Measurements from ENCODE around the gene SELENOI.
"Not testable (repeated sequence)": the region's sequence is repeated elsewhere in the genome, so short reads cannot be mapped to it uniquely, and the experiment has no call there.

DNA sequence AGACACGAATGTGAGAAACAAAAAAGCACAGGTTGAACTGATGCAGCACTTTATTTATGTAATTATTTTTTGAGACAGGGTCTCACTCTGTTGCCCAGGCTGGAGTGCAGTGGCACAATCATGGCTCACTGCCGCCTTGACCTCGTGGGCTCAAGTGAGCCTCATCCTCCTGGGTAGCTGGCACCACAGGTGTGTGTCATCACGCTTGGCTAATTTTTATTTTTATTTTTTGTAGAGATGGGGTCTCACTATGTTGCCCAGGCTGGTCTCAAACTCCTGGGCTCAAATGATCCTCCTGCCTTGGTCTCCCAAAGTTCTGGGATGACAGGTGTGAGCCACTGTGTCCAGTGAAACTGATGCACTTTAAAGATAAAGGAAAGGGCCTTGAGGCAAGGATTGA, 16.9 kb upstream of the SELENOI start:
- TF ChIP-seq, protein P1, sequence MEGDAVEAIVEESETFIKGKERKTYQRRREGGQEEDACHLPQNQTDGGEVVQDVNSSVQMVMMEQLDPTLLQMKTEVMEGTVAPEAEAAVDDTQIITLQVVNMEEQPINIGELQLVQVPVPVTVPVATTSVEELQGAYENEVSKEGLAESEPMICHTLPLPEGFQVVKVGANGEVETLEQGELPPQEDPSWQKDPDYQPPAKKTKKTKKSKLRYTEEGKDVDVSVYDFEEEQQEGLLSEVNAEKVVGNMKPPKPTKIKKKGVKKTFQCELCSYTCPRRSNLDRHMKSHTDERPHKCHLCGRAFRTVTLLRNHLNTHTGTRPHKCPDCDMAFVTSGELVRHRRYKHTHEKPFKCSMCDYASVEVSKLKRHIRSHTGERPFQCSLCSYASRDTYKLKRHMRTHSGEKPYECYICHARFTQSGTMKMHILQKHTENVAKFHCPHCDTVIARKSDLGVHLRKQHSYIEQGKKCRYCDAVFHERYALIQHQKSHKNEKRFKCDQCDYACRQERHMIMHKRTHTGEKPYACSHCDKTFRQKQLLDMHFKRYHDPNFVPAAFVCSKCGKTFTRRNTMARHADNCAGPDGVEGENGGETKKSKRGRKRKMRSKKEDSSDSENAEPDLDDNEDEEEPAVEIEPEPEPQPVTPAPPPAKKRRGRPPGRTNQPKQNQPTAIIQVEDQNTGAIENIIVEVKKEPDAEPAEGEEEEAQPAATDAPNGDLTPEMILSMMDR (optimal IDR thresholded peaks at IDR 0.05 in 1 of 3, IDR thresholded peaks at IDR 0.05 in 1 of 3, conservative IDR thresholded peaks at IDR 0.05 in 1 of 3; ENCODE audit: extremely low read depth in 1 of 3, insufficient read depth in 2 of 3, low read length in 3 of 3) = not testable (repeated sequence)
- TF ChIP-seq EZH2 (IDR thresholded peaks at IDR 0.05; ENCODE audit: low read length) = not testable (repeated sequence)

All from keratinocyte (primary cell).